Activated T-cell treated with anti-CD3 and anti-CD28 coated beads, Interleukin-2, amount 50 U/mL, for 24 hours (primary cell): Measurements from ENCODE around the gene KRT34.

ENCODE experiments used
- DNase-seq: peaks from one replicate; pipeline ENCODE4 v3.0.0-alpha.2; 2020
- H3K27ac Mint-ChIP-seq: 2 replicates; pipeline ENCODE4 v1.8.0; 2020; ENCODE audit warnings: mild to moderate bottlenecking, mixed read lengths
- H3K27me3 Mint-ChIP-seq: 2 replicates; pipeline ENCODE4 v1.8.0; 2020; ENCODE audit warnings: mixed read lengths
- H3K36me3 Mint-ChIP-seq: 2 replicates; pipeline ENCODE4 v1.8.0; 2020; ENCODE audit warnings: low read depth, mixed read lengths
- H3K4me1 Mint-ChIP-seq: 2 replicates; pipeline ENCODE4 v1.8.0; 2020; ENCODE audit warnings: low read depth, mixed read lengths
- H3K4me3 Mint-ChIP-seq: 2 replicates; pipeline ENCODE4 v1.8.0; 2020; ENCODE audit warnings: mild to moderate bottlenecking, moderate library complexity, mixed read lengths
- H3K9me3 Mint-ChIP-seq: 2 replicates; pipeline ENCODE4 v1.8.0; 2020; ENCODE audit warnings: mixed read lengths

The KRT34 gene

DNA sequence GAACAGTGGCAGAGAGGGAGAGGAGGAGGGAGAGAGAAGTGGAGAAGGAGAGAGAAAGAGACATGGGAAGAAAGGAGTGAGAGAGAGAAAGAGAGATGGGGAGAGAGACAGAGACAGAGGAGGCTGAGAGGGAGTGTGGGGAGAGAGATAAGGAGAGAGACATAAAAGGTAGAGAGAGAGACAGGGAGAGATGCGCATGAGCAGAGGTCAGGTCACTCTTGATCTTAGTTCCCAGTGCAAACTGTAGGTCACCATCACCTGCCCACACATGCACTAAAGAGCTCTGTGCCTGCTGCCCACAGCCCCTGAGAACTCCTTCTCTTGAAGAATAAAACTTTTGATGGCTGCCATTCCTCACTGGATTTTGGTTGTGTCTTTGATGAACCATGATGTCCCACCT, 46.4 kb downstream of the KRT34 start:
- H3K4me1 Mint-ChIP-seq, result peaks cover 58% of the 10 kb centered on the region
- no peak overlapping the region for H3K4me3 Mint-ChIP-seq
- H3K27ac Mint-ChIP-seq, result no peak overlapping the region
- DNase-seq, result no peak
- H3K9me3 Mint-ChIP-seq, result no peaks in the 10 kb centered on the region
- no peaks in the 10 kb centered on the region for H3K27me3 Mint-ChIP-seq
- H3K36me3 Mint-ChIP-seq, result no peaks in the 10 kb centered on the region

DNA sequence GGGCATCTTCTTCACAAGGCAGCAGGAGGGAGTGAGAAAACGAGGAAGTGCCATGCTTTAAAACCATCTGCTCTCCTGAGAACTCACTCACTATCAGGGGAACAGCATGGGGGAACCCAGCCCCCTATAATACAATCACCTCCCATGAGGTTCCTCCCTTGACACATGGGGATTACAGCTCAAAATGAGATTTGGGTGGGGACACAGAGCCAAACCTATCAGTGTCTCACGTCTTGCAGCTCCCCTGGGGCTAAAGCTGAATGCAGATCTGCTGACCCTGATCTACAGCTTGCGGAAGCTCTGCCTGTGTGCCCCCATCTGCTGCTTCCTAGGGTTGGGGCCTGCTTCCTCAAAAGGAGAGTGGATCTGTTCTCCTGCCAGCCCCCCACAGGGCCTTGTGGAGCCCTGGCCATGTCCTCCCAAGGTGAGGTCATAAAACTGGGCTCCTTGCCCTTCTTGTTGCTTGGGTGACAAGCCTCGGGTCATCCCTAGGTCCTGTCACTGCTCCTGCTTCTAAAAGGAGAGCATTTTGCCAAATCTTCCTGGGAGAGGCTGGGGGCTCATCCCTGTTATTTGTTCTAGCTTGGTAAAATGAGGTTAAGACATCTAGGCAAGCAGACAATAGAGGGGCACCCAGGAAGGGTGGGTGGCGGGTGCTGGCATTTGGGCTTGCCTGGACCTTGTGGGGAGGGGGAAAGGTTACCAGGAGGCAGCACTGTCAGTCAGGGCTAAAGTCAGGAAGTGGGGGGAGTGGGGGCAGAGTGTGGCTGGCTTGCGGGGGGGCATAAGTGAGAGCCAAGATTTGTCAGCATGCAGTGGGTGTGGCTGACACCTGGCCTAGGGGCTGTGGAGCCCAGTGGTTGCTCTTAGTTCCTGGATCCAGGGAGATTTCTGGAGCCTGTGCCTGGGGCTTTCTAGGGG, 47.5 kb downstream of the KRT34 start:
- Mint-ChIP-seq H3K4me3 (no peak overlapping the region), H3K27ac (no peak overlapping the region)

DNA sequence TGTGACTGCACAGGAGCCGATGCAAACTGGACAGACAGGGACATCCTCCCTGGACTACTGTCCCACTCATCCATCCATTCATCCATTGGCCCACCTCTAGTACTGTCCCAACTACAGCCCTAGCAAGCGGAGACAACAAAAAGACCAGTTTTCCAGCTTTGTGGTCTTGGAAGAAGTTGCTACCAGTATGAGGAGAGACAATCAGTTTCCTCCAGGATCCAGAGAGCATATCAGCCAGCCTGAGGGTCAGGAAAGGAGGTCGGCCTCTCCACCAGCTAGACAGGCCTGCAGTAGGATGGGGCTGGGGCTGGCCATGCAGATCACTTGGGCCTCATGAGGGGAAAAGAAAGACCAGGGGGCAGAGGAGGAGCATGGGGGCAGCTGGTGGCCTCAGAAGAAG, 48.3 kb downstream of the KRT34 start:
- Mint-ChIP-seq H3K4me1 (peaks cover 39% of the 10 kb centered on the region), H3K27me3 (no peaks in the 10 kb centered on the region), H3K27ac (no peak overlapping the region), H3K36me3 (no peaks in the 10 kb centered on the region), H3K4me3 (no peak overlapping the region), H3K9me3 (no peaks in the 10 kb centered on the region)
- no peak for DNase-seq

More for the DNA sequence above, 47.5 kb downstream of the KRT34 start:
- no peaks in the 10 kb centered on the region for H3K9me3 Mint-ChIP-seq
- no peaks in the 10 kb centered on the region for H3K36me3 Mint-ChIP-seq
- H3K27me3 Mint-ChIP-seq, result no peaks in the 10 kb centered on the region
- H3K4me1 Mint-ChIP-seq, result peaks cover 47% of the 10 kb centered on the region
- DNase-seq, result no peak

DNA sequence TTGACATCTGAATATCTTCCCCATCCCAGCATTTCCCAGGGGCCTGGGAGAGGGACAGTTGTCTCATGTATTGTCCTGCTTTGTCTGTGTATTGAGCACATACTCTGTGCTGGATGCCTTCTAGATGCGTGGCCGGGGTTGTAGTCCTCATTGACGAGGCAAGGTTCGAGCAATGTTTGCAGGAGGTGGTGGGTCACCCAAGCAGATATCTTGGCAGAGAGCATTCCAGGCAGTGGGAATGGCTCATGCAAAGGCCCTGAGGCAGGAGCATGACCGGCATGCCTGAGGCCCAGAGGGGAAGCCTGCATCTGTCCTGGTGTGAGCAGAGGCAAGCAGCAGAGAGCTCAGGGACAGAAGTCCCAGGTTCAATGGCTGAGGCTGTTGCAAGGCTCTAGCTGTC, 49.0 kb downstream of the KRT34 start:
- no peak overlapping the region for H3K4me3 Mint-ChIP-seq
- H3K9me3 Mint-ChIP-seq, result no peaks in the 10 kb centered on the region
- no peaks in the 10 kb centered on the region for H3K27me3 Mint-ChIP-seq
- no peak overlapping the region for H3K27ac Mint-ChIP-seq
- H3K36me3 Mint-ChIP-seq, result no peaks in the 10 kb centered on the region
- no peak for DNase-seq
- H3K4me1 Mint-ChIP-seq, result peaks cover 34% of the 10 kb centered on the region

DNA sequence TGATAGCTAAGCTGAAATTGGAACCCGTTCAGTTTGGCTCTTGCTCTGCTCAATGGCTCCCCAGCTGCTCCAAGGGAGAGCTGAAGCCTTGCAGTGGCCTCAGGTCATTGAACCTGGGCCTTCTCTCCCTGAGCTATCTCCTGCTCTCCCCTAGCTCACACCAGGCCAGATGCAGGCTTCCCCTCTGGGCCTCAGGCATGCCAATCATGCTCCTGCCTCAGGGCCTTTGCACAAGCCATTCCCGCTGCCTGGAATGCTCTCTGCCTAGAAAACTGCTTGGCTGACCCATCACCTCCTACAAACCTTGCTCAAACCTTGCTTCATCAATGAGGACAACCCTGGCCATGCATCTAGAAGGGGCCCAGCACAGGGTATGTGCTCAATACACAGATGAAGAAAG, 49.9 kb downstream of the KRT34 start:
- H3K36me3 Mint-ChIP-seq, result no peaks in the 10 kb centered on the region
- H3K4me1 Mint-ChIP-seq, result peaks cover 32% of the 10 kb centered on the region
- no peaks in the 10 kb centered on the region for H3K9me3 Mint-ChIP-seq
- H3K27me3 Mint-ChIP-seq, result no peaks in the 10 kb centered on the region
- no peak overlapping the region for H3K27ac Mint-ChIP-seq
- no peak for DNase-seq
- H3K4me3 Mint-ChIP-seq, result no peak overlapping the region

DNA sequence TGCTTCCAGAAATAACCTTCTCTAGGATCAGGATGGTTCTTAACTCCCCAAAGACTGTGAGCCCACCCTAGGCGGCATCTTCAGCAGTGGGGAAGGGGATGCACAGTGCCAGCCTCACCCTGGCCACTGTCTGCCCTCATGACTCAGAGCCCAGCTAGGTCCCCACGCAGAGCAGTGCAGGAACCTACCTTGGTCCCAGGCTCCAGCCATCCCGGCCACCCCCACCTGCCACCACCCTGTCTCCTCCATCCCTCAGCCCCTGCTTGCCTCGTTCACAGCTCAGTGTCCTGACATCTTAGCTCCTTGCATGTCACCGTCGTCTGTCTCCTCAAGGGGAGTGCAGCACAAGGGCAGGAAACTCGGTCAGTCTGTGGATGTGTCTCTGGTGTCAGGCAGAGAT, 50.5 kb downstream of the KRT34 start:
- H3K4me3 Mint-ChIP-seq, result no peak overlapping the region
- no peak overlapping the region for H3K27ac Mint-ChIP-seq
- H3K36me3 Mint-ChIP-seq, result no peaks in the 10 kb centered on the region
- H3K9me3 Mint-ChIP-seq, result no peaks in the 10 kb centered on the region
- no peaks in the 10 kb centered on the region for H3K27me3 Mint-ChIP-seq
- no peak for DNase-seq
- H3K4me1 Mint-ChIP-seq, result peaks cover 37% of the 10 kb centered on the region

DNA sequence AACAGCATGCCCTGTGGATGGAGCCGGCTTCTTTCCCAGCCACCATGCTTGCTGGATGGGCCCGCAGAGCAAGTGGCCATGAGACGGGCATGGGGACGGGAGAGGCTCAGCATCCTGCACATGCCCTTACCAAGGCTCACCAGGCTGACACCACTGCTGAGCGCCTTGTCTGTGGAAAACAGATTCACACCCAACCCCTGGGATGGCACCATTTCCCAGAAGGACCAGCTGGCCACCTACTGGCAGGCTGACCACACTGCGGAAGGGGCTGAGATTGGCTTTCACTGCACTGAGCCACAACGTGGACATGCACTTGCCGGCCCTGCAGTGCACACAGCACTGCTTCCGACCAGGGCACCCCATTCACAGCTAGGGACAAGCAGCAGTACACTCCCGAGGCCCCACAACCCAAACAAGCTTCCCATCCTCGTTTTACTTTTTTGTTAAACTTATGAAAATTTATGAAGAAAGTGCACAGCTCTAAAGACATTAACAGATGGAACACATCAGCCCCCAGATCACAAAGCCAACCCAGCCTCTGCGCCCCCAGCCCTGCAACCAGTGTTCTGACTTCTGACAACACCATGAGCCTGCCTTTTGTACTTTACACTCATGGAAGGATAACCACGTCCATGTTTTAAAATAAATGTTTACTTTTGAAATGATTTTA, 52.7 kb downstream of the KRT34 start:
- Mint-ChIP-seq H3K27me3 (no peaks in the 10 kb centered on the region), H3K4me3 (no peak overlapping the region), H3K4me1 (peaks cover 25% of the 10 kb centered on the region), H3K36me3 (no peaks in the 10 kb centered on the region), H3K27ac (no peak overlapping the region), H3K9me3 (no peaks in the 10 kb centered on the region)
- DNase-seq, result no peak

DNA sequence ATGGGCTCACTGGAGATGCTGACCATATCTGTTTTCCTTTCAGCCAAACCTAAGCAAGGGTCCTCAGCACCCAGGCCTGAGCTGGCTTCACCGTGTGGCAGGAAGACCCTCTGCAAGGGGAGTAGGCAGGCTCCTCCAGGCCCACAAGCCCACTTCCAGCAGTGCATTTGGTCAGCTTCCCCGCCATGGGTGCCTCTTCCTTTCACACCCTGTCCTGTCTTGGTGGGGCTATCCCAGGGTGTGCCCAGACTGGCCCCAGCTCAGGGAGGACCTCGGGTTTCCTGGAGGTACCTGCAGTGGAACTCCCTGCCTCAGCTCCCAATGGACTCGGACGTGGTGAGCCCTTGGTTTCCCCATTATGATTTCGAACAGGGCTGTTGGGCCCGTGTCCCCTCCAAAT, 53.9 kb downstream of the KRT34 start:
- Mint-ChIP-seq H3K4me1 (peaks cover 24% of the 10 kb centered on the region), H3K9me3 (no peaks in the 10 kb centered on the region), H3K36me3 (no peaks in the 10 kb centered on the region), H3K27me3 (no peaks in the 10 kb centered on the region), H3K27ac (no peak overlapping the region), H3K4me3 (no peak overlapping the region)
- DNase-seq, result no peak
